Stimulated activated memory B cell treated with anti-CD40 and anti-IgM and Interleukin-4, amounts not matched to agents 10 μg/mL and 1 μg/mL and 100 μg/mL, for 72 hours (primary cell): ENCODE measurements around the gene PLEKHM3.

ENCODE experiments used
- ATAC-seq: fragments of 150-1000 bp; cut with Tn5 transposase; 2 replicates; pipeline ENCODE4 v1.10.0; 2021
- H3K27ac Mint-ChIP-seq: one replicate; pipeline ENCODE4 v1.8.0; 2022; ENCODE audit warnings: mild to moderate bottlenecking, mixed read lengths
- H3K27me3 Mint-ChIP-seq: one replicate; pipeline ENCODE4 v1.8.0; 2022; ENCODE audit warnings: mixed read lengths
- H3K36me3 Mint-ChIP-seq: one replicate; pipeline ENCODE4 v1.8.0; 2022; ENCODE audit warnings: mixed read lengths
- H3K4me1 Mint-ChIP-seq: one replicate; pipeline ENCODE4 v1.8.0; 2022; ENCODE audit warnings: mixed read lengths
- H3K4me3 Mint-ChIP-seq: one replicate; pipeline ENCODE4 v1.8.0; 2022; ENCODE audit warnings: mild to moderate bottlenecking, moderate library complexity, mixed read lengths
- H3K9me3 Mint-ChIP-seq: one replicate; pipeline ENCODE4 v1.8.0; 2022; ENCODE audit warnings: mixed read lengths

PLEKHM3 gene

DNA sequence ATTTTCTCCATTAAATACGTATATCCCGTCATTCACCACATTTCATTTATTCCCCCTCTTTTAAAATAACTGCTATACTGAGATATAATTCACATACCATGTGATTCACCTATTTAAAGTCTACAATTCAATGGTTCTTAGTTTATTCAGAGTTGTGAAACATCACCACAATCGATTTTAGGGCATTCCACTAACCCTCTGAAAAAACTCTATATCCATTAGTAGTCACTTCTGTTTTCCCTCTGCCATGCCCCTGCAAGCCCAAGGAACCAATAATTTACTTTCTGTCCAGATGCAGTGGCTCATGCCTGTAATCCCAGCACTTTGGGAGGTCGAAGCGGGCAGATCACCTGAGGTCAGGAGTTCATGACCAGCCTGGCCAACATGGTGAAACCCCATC is 160.1 kb downstream of the PLEKHM3 start:
- no peaks in the 10 kb centered on the region for H3K9me3 Mint-ChIP-seq
- H3K27me3 Mint-ChIP-seq: no peaks in the 10 kb centered on the region
- no peaks in the 10 kb centered on the region for H3K4me1 Mint-ChIP-seq
- ATAC-seq: no peak
- peaks cover 6% of the 10 kb centered on the region for H3K36me3 Mint-ChIP-seq
- H3K27ac Mint-ChIP-seq: no peak overlapping the region
- no peak overlapping the region for H3K4me3 Mint-ChIP-seq

DNA sequence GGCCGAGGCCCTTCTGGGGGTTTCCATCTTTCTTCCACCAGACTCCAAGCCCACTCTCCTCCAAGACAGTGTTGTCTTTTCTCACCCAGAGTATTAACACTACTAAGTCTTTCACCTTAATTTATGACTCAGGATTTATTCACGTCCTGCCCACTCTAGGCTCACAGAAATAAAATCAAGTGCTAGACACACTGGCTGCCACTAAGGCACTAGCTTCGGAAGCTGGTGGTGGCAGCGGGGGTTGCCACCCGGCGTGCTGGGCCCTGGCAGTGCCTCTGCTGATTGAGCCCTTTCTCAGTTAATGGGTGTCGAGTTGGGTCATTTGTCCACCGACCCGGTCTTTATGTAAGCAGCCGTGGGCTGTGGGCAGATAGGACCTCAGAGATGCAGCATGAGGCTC is 162.0 kb downstream of the PLEKHM3 start:
- Mint-ChIP-seq H3K4me3 (no peak overlapping the region), H3K4me1 (no peaks in the 10 kb centered on the region), H3K27ac (no peak overlapping the region), H3K27me3 (no peaks in the 10 kb centered on the region), H3K9me3 (no peaks in the 10 kb centered on the region), H3K36me3 (peaks cover 11% of the 10 kb centered on the region)
- no peak for ATAC-seq

DNA sequence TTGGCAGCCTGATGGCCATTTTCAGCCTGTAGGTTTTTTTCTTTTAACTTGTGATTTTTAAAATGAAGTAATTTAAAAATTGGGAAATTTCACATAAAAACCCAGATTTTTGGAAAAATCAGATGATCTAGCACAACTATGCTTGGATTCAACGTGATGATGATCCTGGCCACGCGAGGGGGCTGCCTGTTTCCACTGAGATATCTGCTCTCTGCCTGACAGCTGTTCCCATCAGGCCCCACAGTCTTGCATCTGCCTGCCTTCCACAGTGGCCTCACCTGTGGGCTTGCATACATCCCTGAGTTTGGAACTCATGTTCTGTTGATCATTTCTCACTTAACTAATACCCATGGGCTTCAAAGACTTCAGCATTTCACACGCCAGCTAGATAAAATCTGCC is 163.5 kb downstream of the PLEKHM3 start:
- Mint-ChIP-seq H3K9me3 (no peaks in the 10 kb centered on the region), H3K36me3 (peaks cover 22% of the 10 kb centered on the region), H3K27me3 (no peaks in the 10 kb centered on the region), H3K4me3 (no peak overlapping the region), H3K27ac (no peak overlapping the region), H3K4me1 (no peaks in the 10 kb centered on the region)
- ATAC-seq: no peak

DNA sequence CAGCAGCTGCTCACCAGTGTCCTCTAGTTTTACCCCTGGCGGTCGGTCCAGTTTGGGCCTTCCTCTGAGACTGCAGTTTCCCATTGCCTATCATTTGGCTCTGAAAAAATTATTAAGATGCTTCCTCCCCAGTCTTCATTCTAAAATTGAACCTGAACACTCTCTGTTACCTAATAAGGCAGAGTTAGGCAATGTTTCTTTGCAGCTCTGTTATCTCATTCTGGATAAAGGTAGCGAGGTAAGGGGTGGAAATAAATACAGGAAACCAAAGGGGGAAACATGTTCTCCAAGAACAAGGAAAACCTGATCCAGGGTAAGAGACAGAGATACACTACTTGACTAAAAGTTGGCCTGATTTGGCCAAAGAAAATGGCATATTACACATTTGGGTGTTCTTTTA is 164.6 kb downstream of the PLEKHM3 start:
- no peak for ATAC-seq
- Mint-ChIP-seq H3K4me1 (no peaks in the 10 kb centered on the region), H3K27ac (no peak overlapping the region), H3K4me3 (no peak overlapping the region), H3K9me3 (no peaks in the 10 kb centered on the region), H3K36me3 (peaks cover 29% of the 10 kb centered on the region), H3K27me3 (no peaks in the 10 kb centered on the region)

DNA sequence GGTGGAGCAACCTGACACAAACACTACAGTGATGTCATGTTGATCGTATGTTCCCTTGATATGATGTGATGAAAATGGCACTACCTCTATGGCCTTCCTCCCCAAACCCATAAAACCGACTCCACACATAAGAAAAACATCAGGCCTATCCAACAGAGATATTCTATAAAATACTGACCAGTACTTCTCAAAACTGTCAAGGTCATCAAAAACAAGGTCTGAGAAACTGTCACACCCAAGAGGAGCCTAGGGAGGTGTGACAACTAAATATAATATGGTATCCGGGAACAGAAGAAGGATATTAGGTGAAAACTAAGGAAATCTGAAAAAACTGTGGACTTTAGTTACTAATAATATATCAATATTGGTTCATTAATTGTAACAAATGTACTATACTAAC is 169.7 kb downstream of the PLEKHM3 start:
- peaks cover 42% of the 10 kb centered on the region for H3K36me3 Mint-ChIP-seq
- no peaks in the 10 kb centered on the region for H3K27me3 Mint-ChIP-seq
- H3K4me3 Mint-ChIP-seq: no peak overlapping the region
- no peak for ATAC-seq
- H3K4me1 Mint-ChIP-seq: no peaks in the 10 kb centered on the region
- H3K9me3 Mint-ChIP-seq: no peaks in the 10 kb centered on the region
- no peak overlapping the region for H3K27ac Mint-ChIP-seq

DNA sequence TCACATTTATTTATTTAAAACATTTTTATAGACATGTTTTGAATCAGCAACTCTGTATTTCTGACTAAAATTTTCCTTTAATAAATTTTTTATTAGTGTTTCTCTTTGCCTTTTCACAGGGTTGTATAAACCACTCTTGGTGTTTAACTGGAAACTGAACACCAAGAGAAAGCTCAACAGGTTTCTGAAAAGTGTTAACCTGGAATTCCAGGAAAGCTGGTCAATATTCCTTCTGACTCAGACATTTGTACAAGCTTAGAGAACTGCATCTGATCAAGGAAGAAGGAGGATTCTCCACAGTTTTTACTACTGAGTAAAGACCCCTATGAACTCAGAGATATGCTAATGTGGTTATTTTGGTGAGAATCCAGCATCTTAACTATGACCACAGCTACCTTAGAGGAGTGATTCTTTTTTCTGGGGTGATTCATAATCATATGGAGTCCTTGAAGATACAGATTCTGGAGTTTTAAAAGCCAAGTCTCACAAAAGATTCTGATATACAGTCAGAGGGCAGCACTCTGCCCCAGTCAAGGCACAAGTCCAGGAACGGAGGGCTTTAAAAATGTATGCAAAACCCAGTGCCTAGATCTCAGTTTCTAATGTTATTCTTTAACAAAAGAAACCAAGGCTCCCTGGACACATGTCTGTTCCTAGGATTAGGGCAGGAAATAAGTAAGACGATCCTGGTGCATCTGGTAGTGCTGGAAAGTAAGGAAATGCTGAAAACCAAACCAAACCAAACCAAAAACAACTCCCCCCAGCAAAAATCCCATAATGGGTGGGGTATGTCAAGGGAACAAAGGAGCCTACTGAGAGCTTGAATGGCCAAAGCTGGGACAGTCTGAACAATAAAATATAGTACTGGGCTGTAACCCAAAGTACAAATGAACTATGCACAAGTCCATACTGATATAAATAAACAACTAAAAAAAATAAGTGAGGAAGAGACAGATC is 170.6 kb downstream of the PLEKHM3 start:
- Mint-ChIP-seq H3K36me3 (peaks cover 39% of the 10 kb centered on the region), H3K4me3 (no peak overlapping the region), H3K27ac (no peak overlapping the region), H3K27me3 (no peaks in the 10 kb centered on the region), H3K9me3 (no peaks in the 10 kb centered on the region), H3K4me1 (no peaks in the 10 kb centered on the region)
- ATAC-seq: no peak

DNA sequence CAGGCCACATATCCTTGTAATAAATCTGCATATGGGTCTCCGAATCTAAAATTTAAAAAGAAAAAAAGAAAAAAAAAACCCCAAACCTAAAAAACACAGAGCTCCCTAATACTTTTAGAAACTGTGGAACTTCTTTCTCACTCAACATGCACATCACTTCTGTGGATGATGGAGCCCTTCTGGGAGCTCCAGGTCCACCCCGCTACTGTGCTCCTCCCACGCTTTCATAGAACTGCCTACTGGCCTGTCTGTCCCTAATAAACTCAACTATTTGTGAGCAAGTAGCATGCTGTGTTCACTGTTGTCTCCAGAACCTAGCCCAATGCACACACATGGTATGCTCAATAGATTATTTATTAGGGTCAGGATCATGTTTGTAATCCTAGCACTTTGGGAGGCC is 172.5 kb downstream of the PLEKHM3 start:
- Mint-ChIP-seq H3K9me3 (no peaks in the 10 kb centered on the region), H3K27me3 (no peaks in the 10 kb centered on the region), H3K4me1 (no peaks in the 10 kb centered on the region), H3K27ac (no peak overlapping the region), H3K36me3 (peaks cover 43% of the 10 kb centered on the region), H3K4me3 (no peak overlapping the region)
- ATAC-seq: no peak

DNA sequence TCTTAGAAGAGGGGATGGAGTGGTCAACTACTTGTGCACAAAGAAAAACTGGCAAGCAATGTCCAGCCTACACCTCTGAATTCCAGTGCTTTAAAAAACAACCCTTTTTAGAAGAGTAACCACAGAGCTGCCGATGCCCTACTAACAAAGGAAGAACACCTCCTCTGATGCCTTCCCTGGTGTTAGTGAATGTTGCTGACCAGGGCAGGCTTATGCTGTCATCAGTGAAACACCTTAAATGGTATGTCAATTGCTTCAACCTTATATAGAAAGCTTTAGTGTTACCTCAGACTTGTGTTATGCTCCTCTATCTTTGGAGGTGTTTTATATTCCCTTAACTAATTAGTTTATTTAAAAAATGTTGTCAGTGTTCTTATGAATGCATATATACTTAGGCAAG is 175.9 kb downstream of the PLEKHM3 start:
- Mint-ChIP-seq H3K4me3 (no peak overlapping the region), H3K36me3 (peaks cover 16% of the 10 kb centered on the region), H3K9me3 (no peaks in the 10 kb centered on the region), H3K4me1 (no peaks in the 10 kb centered on the region), H3K27me3 (no peaks in the 10 kb centered on the region), H3K27ac (no peak overlapping the region)
- no peak for ATAC-seq

DNA sequence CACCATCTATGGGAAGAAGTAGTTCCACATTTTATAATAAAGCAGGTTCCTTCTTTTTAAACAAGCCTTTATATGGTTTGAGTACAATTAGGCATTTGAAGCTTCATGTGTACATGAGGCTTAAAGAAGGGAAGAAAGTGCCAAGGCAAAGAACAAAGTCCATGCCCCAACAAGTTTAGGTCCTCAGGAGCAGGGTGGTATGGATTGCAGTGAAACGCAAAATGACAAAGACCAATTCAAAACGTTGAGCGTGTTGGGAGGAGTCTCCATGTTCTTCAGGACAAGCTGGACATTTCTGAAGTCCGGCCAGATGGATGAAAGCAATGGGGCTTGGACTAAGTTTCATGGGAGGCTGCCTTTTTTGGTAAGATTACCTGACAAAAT is 176.8 kb downstream of the PLEKHM3 start:
- no peaks in the 10 kb centered on the region for H3K4me1 Mint-ChIP-seq
- H3K27ac Mint-ChIP-seq: no peak overlapping the region
- H3K9me3 Mint-ChIP-seq: no peaks in the 10 kb centered on the region
- H3K36me3 Mint-ChIP-seq: peaks cover 16% of the 10 kb centered on the region
- no peak overlapping the region for H3K4me3 Mint-ChIP-seq
- ATAC-seq: no peak
- no peaks in the 10 kb centered on the region for H3K27me3 Mint-ChIP-seq

DNA sequence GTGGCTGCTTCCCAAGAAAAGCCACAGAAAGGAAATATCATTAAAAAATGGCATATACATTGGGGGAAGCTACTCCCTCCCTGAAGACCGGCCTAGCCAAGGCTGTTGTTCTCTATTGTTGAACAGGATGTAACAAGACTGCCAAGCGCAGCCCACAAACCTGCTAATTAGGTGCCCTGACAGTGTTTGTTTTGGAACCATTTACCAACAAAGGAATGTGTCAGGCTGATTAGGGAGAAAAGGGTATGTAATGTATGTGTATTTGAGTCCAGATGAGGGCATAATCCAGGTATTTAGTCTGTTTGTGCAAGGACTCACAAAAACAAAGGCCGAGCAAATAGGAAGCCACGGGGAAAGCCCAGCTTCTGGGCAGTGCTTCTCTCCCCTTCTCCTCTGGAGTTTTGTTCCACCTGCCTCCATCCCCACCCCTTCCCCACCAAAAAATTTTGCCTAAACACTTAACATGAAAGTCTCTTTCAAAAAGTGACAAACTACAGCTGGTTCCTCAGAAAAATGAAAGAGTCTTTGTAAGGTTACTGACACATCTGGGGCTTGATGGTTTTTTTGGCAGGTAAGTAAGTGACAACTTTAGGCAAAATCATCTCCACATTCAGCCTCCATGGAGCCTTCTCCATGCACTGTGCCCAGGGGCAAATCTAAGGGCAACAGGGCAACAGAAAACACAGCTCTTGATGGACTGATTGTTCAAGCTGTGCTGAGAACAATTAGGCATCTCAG is 177.4 kb downstream of the PLEKHM3 start:
- peaks cover 16% of the 10 kb centered on the region for H3K36me3 Mint-ChIP-seq
- no peak overlapping the region for H3K4me3 Mint-ChIP-seq
- no peak for ATAC-seq
- no peaks in the 10 kb centered on the region for H3K4me1 Mint-ChIP-seq
- H3K27ac Mint-ChIP-seq: no peak overlapping the region
- H3K27me3 Mint-ChIP-seq: no peaks in the 10 kb centered on the region
- H3K9me3 Mint-ChIP-seq: no peaks in the 10 kb centered on the region

DNA sequence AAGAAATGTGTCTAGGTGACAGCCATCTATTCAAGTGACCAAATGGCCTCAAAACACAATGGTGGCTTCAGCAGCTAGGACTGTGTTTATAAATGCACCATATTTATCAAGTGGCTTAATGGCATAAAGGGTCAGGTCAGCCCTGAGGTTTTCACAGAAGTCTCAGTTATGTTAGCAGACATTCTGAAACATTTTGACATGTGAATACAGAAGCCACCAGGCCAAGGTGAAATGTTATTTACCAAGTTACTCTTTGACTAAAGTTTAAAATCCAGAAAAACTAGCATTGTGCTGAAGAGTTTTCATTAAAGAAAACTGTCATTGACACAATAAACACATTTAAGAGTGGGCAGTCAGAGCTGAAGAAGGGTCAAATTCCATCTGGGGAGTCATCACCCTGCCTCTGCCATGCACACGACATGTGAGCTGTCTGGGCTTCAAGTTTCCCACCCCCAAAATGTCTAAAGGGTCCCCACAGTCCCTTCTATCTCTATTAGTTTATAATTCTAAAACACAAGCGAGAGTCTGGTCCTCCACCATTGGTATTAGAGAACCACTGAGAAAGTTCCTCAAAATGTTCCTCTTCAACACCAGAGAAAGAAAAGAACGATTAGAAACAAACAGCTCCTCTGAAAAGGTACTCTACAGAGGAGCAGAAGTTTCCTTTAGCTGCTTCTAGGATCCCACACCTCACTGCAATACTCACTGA is 178.1 kb downstream of the PLEKHM3 start:
- H3K4me3 Mint-ChIP-seq: no peak overlapping the region
- peaks cover 16% of the 10 kb centered on the region for H3K36me3 Mint-ChIP-seq
- ATAC-seq: no peak
- no peaks in the 10 kb centered on the region for H3K9me3 Mint-ChIP-seq
- no peaks in the 10 kb centered on the region for H3K4me1 Mint-ChIP-seq
- H3K27me3 Mint-ChIP-seq: no peaks in the 10 kb centered on the region
- no peak overlapping the region for H3K27ac Mint-ChIP-seq

DNA sequence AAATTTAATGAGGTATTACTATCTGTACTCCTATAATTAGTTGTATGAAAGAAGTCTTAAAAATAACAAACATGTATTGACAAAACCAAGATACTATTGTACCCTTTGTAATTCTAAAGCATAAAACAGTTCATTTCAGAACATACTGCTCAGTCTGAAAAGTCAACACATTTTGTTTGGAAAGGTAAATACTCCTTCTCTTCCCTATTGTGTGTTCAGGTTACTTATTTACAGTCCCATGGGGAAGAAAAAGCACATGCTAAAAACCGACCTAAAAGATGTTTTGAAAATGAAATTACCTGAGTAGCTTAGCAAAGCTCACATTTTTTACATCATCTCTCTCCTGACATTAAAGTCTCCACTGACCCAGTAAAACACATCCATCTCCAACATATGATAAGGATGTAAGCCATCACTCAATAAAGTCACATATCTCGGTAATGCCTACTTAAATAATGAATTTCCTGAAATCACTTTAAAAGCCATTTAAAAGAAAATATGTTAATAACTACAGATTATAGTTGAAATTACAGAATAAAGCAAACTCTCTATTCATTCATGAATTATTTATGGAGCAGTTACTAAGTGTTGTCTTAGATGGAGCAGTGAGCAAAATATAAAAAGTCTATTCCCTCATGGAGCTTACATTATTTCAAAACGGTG is 180.0 kb downstream of the PLEKHM3 start:
- no peak overlapping the region for H3K27ac Mint-ChIP-seq
- H3K4me3 Mint-ChIP-seq: no peak overlapping the region
- peaks cover 8% of the 10 kb centered on the region for H3K36me3 Mint-ChIP-seq
- H3K4me1 Mint-ChIP-seq: no peaks in the 10 kb centered on the region
- no peak for ATAC-seq
- H3K27me3 Mint-ChIP-seq: no peaks in the 10 kb centered on the region
- H3K9me3 Mint-ChIP-seq: no peaks in the 10 kb centered on the region

DNA sequence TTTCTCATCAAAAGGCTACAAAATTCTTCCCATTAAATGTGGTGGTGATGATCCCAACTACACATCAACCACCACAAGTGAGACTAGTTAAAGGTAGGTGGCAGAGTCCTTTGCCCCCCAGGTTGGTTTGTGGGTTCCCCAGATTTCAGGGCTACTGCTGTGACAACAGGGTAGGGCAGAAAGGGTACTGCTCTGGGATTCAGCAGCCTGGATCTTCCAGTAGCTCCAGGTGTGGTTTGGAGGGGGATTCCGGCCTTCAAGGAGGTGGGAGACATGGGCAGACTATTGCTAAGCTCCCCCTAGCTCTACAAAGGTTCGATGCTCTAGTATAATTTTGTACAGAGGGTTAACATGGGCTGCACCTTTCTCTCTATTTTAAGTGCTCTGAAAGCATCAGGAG is 180.7 kb downstream of the PLEKHM3 start:
- no peaks in the 10 kb centered on the region for H3K27me3 Mint-ChIP-seq
- H3K9me3 Mint-ChIP-seq: no peaks in the 10 kb centered on the region
- no peaks in the 10 kb centered on the region for H3K4me1 Mint-ChIP-seq
- H3K36me3 Mint-ChIP-seq: peaks cover 6% of the 10 kb centered on the region
- ATAC-seq: no peak
- H3K27ac Mint-ChIP-seq: no peak overlapping the region
- no peak overlapping the region for H3K4me3 Mint-ChIP-seq

DNA sequence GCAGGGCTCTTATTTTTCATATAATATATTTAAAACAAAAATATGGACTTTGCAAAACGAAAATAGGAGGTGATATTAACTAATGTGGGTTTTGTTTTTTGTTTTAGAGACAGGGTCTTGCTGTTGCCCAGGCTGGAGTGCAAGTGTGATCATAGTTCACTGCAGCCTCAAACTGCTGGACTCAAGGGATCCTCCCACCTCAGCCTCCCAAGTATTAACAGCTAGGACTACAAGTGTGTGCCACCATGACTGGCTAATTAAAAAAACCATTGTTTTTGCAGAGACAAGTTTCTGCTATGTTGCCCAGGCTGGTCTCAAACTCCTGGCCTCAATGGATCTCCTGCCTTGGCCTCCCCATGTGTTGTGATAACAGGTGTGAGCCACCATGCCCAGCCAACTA is 185.2 kb downstream of the PLEKHM3 start:
- Mint-ChIP-seq H3K4me3 (no peak overlapping the region), H3K27ac (no peak overlapping the region), H3K9me3 (no peaks in the 10 kb centered on the region), H3K4me1 (no peaks in the 10 kb centered on the region), H3K27me3 (no peaks in the 10 kb centered on the region), H3K36me3 (no peaks in the 10 kb centered on the region)
- no peak for ATAC-seq

DNA sequence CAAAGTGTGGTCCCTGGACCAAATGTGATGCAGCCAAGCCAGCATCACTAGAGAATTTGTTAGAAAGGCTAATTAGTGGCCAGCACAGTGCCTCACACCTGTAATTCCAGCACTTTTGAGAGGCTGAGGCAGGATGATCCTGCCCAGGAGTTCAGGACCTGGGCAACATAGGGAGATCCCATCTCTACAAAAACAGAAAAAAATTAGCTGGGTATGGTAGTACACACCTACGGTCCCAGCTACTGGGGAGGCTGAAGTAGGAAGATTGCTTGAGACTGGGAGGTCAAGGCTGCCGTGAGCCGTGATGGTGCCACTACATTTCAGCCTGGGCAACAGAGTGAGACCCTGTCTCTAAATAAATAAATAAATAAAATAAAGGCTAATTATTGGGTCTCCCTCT is 185.8 kb downstream of the PLEKHM3 start:
- H3K27ac Mint-ChIP-seq: no peak overlapping the region
- H3K4me1 Mint-ChIP-seq: no peaks in the 10 kb centered on the region
- no peaks in the 10 kb centered on the region for H3K36me3 Mint-ChIP-seq
- H3K4me3 Mint-ChIP-seq: no peak overlapping the region
- ATAC-seq: no peak
- no peaks in the 10 kb centered on the region for H3K9me3 Mint-ChIP-seq
- no peaks in the 10 kb centered on the region for H3K27me3 Mint-ChIP-seq
